SK-N-MC (cell line): ENCODE results near the gene EPDR1.

Experiments used
- EZH2 ChIP-seq: fragments of 200-600 bp; sonication (generic); IDR thresholded peaks from one replicate; pipeline ENCODE4 v1.6.1; 2017; ENCODE audit warnings: antibody characterized with exemption
- POLR2AphosphoS5 ChIP-seq: IDR thresholded peaks from 2 replicates; pipeline ENCODE4 v1.6.1; 2012; ENCODE audit warnings: mild to moderate bottlenecking, low read depth, low read length, borderline replicate concordance

- TF ChIP-seq EZH2 (no peak), POLR2AphosphoS5 (no peak)
Measured at GRCh38 chr7:37973915-37974314, 53.5 kb downstream of the EPDR1 start.
